ACHN (cell line): ENCODE data around the gene OR2A2.
"Not testable (repeated sequence)": the region's sequence is repeated elsewhere in the genome, so short reads cannot be mapped to it uniquely, and the experiment has no call there.

ENCODE experiments used
- DNase-seq: peaks from one replicate; pipeline ENCODE4 v3.0.0-alpha.2; 2015
- in situ Hi-C: cut with HindIII; loops from 2 replicates; pipeline ENCODE4 v1.10.0; 2017; ENCODE audit warnings: low sequenced_read_pairs, low pct_ligation_motif_present, low pct_unique_long_range_greater_than_20kb

OR2A2 gene

GRCh38 chr7:144109283-144109682 is at the start of gene OR2A2:
Gene OR2A2, plus strand, starts transcription at chr7:144109583. Its CDS starts 0 bp downstream, at chr7:144109583.
- DNase-seq = no peak
- in situ Hi-C loops = no loop called here

GRCh38 chr7:144063710-144064109 is 45.7 kb upstream of the OR2A2 start:
- DNase-seq = peak; percentile 48
- in situ Hi-C loops = no loop called here

GRCh38 chr7:144069511-144069910 is 39.9 kb upstream of the OR2A2 start, which contains the start of gene OR2A25:
Gene OR2A25, plus strand, starts transcription at chr7:144069811. Its CDS starts 4,409 bp downstream, at chr7:144074220.
- in situ Hi-C loops = no loop called here
- no peak for DNase-seq

GRCh38 chr7:144069953-144070352 is 39.4 kb upstream of the OR2A2 start:
- no peak for DNase-seq
- in situ Hi-C loops = no loop called here

- in situ Hi-C loops = no loop called here
- no peak for DNase-seq
Observed at GRCh38 chr7:144074374-144074773, 35.0 kb upstream of the OR2A2 start.

GRCh38 chr7:144085978-144086377 is 23.4 kb upstream of the OR2A2 start, which contains the start of gene OR2A12:
Gene OR2A12, plus strand, starts transcription at chr7:144086278. Its CDS starts 8,830 bp downstream, at chr7:144095108.
- in situ Hi-C loops = no loop called here
- no peak for DNase-seq

GRCh38 chr7:144086730-144087129 is 22.7 kb upstream of the OR2A2 start:
- in situ Hi-C loops = no loop called here
- DNase-seq = no peak

- in situ Hi-C loops = no loop called here
- no peak for DNase-seq
Observed at GRCh38 chr7:144087230-144087629, 22.2 kb upstream of the OR2A2 start.

GRCh38 chr7:144090667-144091066 is 18.7 kb upstream of the OR2A2 start:
- DNase-seq = no peak
- in situ Hi-C loops = no loop called here

- DNase-seq = no peak
- in situ Hi-C loops = no loop called here
Observed at GRCh38 chr7:144098776-144099175, 10.6 kb upstream of the OR2A2 start.

GRCh38 chr7:144100607-144101006 is 8.8 kb upstream of the OR2A2 start:
- in situ Hi-C loops = no loop called here
- DNase-seq = no peak

- DNase-seq = no peak
- in situ Hi-C loops = no loop called here
Observed at GRCh38 chr7:144102041-144102440, 7.3 kb upstream of the OR2A2 start.

- DNase-seq = no peak
- in situ Hi-C loops = no loop called here
Observed at GRCh38 chr7:144105211-144105610, 4.2 kb upstream of the OR2A2 start.

- no peak for DNase-seq
Observed at GRCh38 chr7:144110272-144110671, 889 bp downstream of the OR2A2 start.

GRCh38 chr7:144113651-144114050 is 4.3 kb downstream of the OR2A2 start:
- no peak for DNase-seq
- in situ Hi-C loops = no loop called here

More at GRCh38 chr7:144110272-144110671, 889 bp downstream of the OR2A2 start:
- in situ Hi-C loops = no loop called here

- peak; percentile 46 for DNase-seq
- in situ Hi-C loops = no loop called here
Observed at GRCh38 chr7:144118341-144118740, 9.0 kb downstream of the OR2A2 start.

GRCh38 chr7:144122876-144123275 is 13.5 kb downstream of the OR2A2 start, which contains the start of gene OR2A14:
Gene OR2A14, plus strand, starts transcription at chr7:144123176. Its CDS starts 5,937 bp downstream, at chr7:144129113.
- in situ Hi-C loops = no loop called here
- DNase-seq = no peak

- in situ Hi-C loops = no loop called here
Observed at GRCh38 chr7:144127714-144128334, 18.4 kb downstream of the OR2A2 start.

GRCh38 chr7:144129601-144130000 is 20.2 kb downstream of the OR2A2 start:
- in situ Hi-C loops, DNase-seq: not testable (repeated sequence)

More at GRCh38 chr7:144127714-144128334, 18.4 kb downstream of the OR2A2 start:
- peak; percentile 89 for DNase-seq

- in situ Hi-C loops = no loop called here
Observed at GRCh38 chr7:144130730-144131129, 21.3 kb downstream of the OR2A2 start.

More at GRCh38 chr7:144130730-144131129, 21.3 kb downstream of the OR2A2 start:
- DNase-seq = no peak
